Endothelial cell of umbilical vein (primary cell): ENCODE results near the gene P2RX3. TPM values are rescaled to one million over a fixed set of nuclear protein-coding genes. Genes with fewer than 3 reads are reported as not detected.

Experiments
- BruUV-seq: library from RNA; stranded (reverse); fragments of 400-500 nt; replicated peaks from 2 replicates; lab custom pipeline; 2021; lab: Mats Ljungman, UMichigan
- CTCF ChIA-PET: fragments of 300-600, 350-600 bp; sonication (Branson Sonifier 250); formaldehyde crosslinking; loops from one replicate; lab custom pipeline; 2021; ENCODE audit warnings: antibody characterized with exemption, inconsistent platforms; lab: Charles Lee
- POLR2A ChIA-PET: fragments of 300-600, 350-600 bp; sonication (Branson Sonifier 250); formaldehyde crosslinking; loops from one replicate; lab custom pipeline; 2021; ENCODE audit warnings: antibody characterized with exemption, inconsistent platforms; lab: Charles Lee
- DNase-seq: peaks from one replicate; pipeline ENCODE4 v3.0.0-alpha.2; 2011; ENCODE audit warnings: low read depth, low spot score
- FAIRE-seq: peaks from 2 replicates; lab custom pipeline; 2011; peaks lifted over from hg19 to GRCh38; lab: Jason Lieb, UNC
- H2AFZ ChIP-seq: 2 replicates; pipeline ENCODE4 v1.6.0; 2012; ENCODE audit warnings: low read depth, low read length, control low read depth, inconsistent platforms
- H3K27ac ChIP-seq: 2 replicates; pipeline ENCODE4 v1.5.1; 2011; ENCODE audit warnings: low read depth, mild to moderate bottlenecking, control low read depth, low read length, moderate library complexity; ENCODE audit not compliant: insufficient read depth
- H3K27me3 ChIP-seq, 2 experiments: 2 replicates each; pipeline versions ENCODE4 v1.6.0 to v1.6.1; 2011; ENCODE audit warnings: low read length in 2 of 2, mixed read lengths in 1 of 2; ENCODE audit not compliant: control insufficient read depth in 2 of 2, insufficient read depth in 2 of 2
- H3K36me3 ChIP-seq, 2 experiments: 2 replicates in 1 of 2; 3 replicates in 1 of 2; pipeline ENCODE4 v1.5.1; 2011; ENCODE audit warnings: low read length in 2 of 2, mild to moderate bottlenecking in 1 of 2, moderate library complexity in 1 of 2; ENCODE audit not compliant: control insufficient read depth in 2 of 2, insufficient read depth in 2 of 2; ENCODE audit errors: extremely low read depth in 1 of 2
- H3K4me1 ChIP-seq: 3 replicates; pipeline ENCODE4 v1.5.1; 2011; ENCODE audit warnings: mild to moderate bottlenecking, low read length; ENCODE audit not compliant: control insufficient read depth, insufficient read depth; ENCODE audit errors: extremely low read depth
- H3K4me2 ChIP-seq: 2 replicates; pipeline ENCODE4 v1.6.1; 2011; ENCODE audit warnings: low read length, control low read depth, mixed read lengths; ENCODE audit not compliant: insufficient read depth
- H3K4me3 ChIP-seq, 3 experiments: fragments of 200-600 bp in 1 of 3; sonication (generic), shearing (Covaris generic) in 1 of 3; replicated peaks in 1 of 3; 2 replicates each; pipeline ENCODE4 v1.5.1; 2011 to 2016; ENCODE audit warnings: control low read depth in 3 of 3, low read length in 3 of 3, mild to moderate bottlenecking in 2 of 3, inconsistent platforms in 1 of 3, low read depth in 1 of 3, moderate library complexity in 1 of 3; ENCODE audit not compliant: insufficient read depth in 1 of 3
- H3K79me2 ChIP-seq: 2 replicates; pipeline ENCODE4 v1.6.0; 2012; ENCODE audit warnings: low read length, inconsistent platforms; ENCODE audit not compliant: control insufficient read depth, insufficient read depth
- H3K9ac ChIP-seq: replicated peaks from 2 replicates; pipeline ENCODE3; 2011; ENCODE audit warnings: low read length, control low read depth; ENCODE audit not compliant: insufficient read depth; ENCODE audit errors: extremely low read depth
- H3K9me1 ChIP-seq: replicated peaks from 3 replicates; pipeline ENCODE4 v1.6.0; 2011; ENCODE audit warnings: mild to moderate bottlenecking, low read length; ENCODE audit not compliant: control insufficient read depth, insufficient read depth; ENCODE audit errors: extremely low read depth
- H3K9me3 ChIP-seq: replicated peaks from 2 replicates; pipeline ENCODE4 v1.5.1; 2012; ENCODE audit warnings: low read length, inconsistent platforms; ENCODE audit not compliant: control insufficient read depth, insufficient read depth
- H4K20me1 ChIP-seq: replicated peaks from 2 replicates; pipeline ENCODE3; 2011; ENCODE audit warnings: mild to moderate bottlenecking, low read length; ENCODE audit not compliant: control insufficient read depth, insufficient read depth; ENCODE audit errors: extremely low read depth
- EZH2 ChIP-seq: IDR thresholded peaks from 2 replicates; pipeline ENCODE4 v1.6.1; 2012; ENCODE audit warnings: borderline replicate concordance, low read depth, mild to moderate bottlenecking, moderate library complexity, low read length, inconsistent platforms; ENCODE audit not compliant: severe bottlenecking
- FOS ChIP-seq: IDR thresholded peaks from 2 replicates; pipeline ENCODE4 v1.6.1; 2011; ENCODE audit warnings: mild to moderate bottlenecking, low read length, moderate library complexity, borderline replicate concordance; ENCODE audit not compliant: insufficient read depth
- GATA2 ChIP-seq: IDR thresholded peaks from 2 replicates; pipeline ENCODE4 v1.7.0; 2011; ENCODE audit warnings: low read depth, mild to moderate bottlenecking, moderate library complexity, mixed read lengths, low read length; ENCODE audit not compliant: insufficient read length, insufficient read depth
- JUN ChIP-seq: IDR thresholded peaks from 2 replicates; pipeline ENCODE4 v1.6.1; 2011; ENCODE audit warnings: borderline replicate concordance, low read depth; ENCODE audit not compliant: insufficient read length, insufficient read depth
- MAX ChIP-seq: IDR thresholded peaks from 2 replicates; pipeline ENCODE4 v1.6.1; 2011; ENCODE audit not compliant: insufficient read depth, insufficient read length
- MYC ChIP-seq: IDR thresholded peaks from one replicate; pipeline ENCODE4 v1.6.1; 2011; ENCODE audit warnings: mild to moderate bottlenecking, low read depth, low read length
- POLR2A ChIP-seq: IDR thresholded peaks from 2 replicates; pipeline ENCODE4 v1.6.1; 2012; ENCODE audit warnings: low read depth, mild to moderate bottlenecking, control low read depth, low read length
- POLR2AphosphoS5 ChIP-seq: IDR thresholded peaks from 2 replicates; pipeline ENCODE4 v1.6.1; 2012; ENCODE audit warnings: low read depth, mild to moderate bottlenecking, control low read depth, low read length, moderate library complexity; ENCODE audit not compliant: insufficient read depth
- dilution Hi-C: fragments of 300-500 bp; cut with MboI; formaldehyde crosslinking; loops from one replicate; pipeline ENCODE4 v1.15.0; 2019; ENCODE audit warnings: low sequenced_read_pairs; ENCODE audit not compliant: extremely low pct_ligation_motif_present
- intact Hi-C: fragments of 100-400 bp; cut with micrococcal nuclease; formaldehyde crosslinking; loops from one replicate; pipeline ENCODE4 v1.10.0; 2022
- polyA plus RNA-seq, 4 experiments: library from polyadenylated mRNA; depleted of rRNA in 3 of 4; stranded (reverse) in 3 of 4; unstranded in 1 of 4; fragments of >200 nt; gene quantifications; 2 replicates each; pipeline versions ENCODE4 v1.2.1 to v1.2.3, GENCODE V29; 2011 to 2012; ENCODE audit warnings: missing spikeins in 1 of 4
- total RNA-seq: library from RNA; stranded (reverse); gene quantifications from 2 replicates; pipeline ENCODE4 v1.2.3, GENCODE V29; 2021
- TF ChIP-seq, protein P1 (sequence below), 2 donors: IDR thresholded peaks; 1 replicate in 1 of 2; 2 replicates in 1 of 2; pipeline ENCODE4 v1.5.1; 2011; ENCODE audit warnings: low read length in 2 of 2, mild to moderate bottlenecking in 2 of 2, moderate library complexity in 2 of 2, control low read depth in 1 of 2, inconsistent platforms in 1 of 2, low read depth in 1 of 2; ENCODE audit not compliant: insufficient read depth in 1 of 2; ENCODE audit errors: extremely low read depth in 1 of 2

Gene P2RX3
- total and polyA plus RNA-seq, 2 donors (not counting 3 experiments of a cell fraction or from before 2014, with no cell fraction given), result not detected

DNA sequence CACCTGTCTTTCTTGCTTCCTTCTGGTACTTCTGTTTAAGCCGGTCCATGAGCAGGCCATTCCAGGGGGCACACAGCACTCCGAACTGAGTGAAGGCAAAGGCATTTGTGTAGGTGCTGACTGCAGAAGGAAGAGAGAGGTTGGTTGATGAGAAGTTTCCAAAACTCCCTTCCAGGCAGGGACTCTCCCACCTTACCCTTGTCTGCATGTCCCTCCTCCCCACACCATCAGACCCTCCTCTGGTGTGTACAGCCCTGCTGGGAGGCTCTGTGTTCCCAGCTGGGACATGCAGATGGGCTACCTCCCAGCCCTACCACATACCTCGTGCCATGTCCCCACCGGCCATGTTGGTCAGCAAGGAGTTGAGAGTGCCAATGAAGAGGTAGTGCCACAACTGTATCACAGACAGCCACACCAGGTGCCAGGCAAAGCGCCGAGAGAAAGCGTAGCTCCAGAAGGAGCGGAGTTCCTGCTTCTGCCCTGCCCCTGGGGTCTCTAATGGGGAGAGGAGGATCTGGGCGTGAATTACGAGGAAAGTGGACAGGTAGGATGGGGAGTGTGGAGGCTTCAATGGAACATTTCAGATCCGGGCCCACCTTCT lies 76.6 kb downstream of the P2RX3 start:
- Histone ChIP-seq H3K4me1 (peaks cover 32% of the 10 kb centered on the region), H2AFZ (no peak overlapping the region), H3K9ac (no peak overlapping the region), H3K36me3 (peaks cover 17% of the 10 kb centered on the region in 2 experiments), H3K27me3 (no peaks in the 10 kb centered on the region), H3K27ac (no peak overlapping the region), H3K9me1 (no peaks in the 10 kb centered on the region), H3K9me3 (no peaks in the 10 kb centered on the region), H3K4me3 (no peak overlapping the region), H3K79me2 (no peaks in the 10 kb centered on the region), H3K4me2 (no peak overlapping the region), H4K20me1 (no peaks in the 10 kb centered on the region)
- DNase-seq, result no peak
- POLR2A ChIA-PET, result no interaction called here
- BruUV-seq, result no TSS peak
- intact Hi-C loops, result no loop called here
- no peak for FAIRE-seq
- CTCF ChIA-PET, result no interaction called here
- dilution Hi-C loops, result no loop called here
- TF ChIP-seq MYC, result no peak
- TF ChIP-seq POLR2A, result no peak
- no peak for TF ChIP-seq POLR2AphosphoS5
- TF ChIP-seq GATA2, result no peak
- TF ChIP-seq MAX, result no peak
- no peak for TF ChIP-seq JUN

DNA sequence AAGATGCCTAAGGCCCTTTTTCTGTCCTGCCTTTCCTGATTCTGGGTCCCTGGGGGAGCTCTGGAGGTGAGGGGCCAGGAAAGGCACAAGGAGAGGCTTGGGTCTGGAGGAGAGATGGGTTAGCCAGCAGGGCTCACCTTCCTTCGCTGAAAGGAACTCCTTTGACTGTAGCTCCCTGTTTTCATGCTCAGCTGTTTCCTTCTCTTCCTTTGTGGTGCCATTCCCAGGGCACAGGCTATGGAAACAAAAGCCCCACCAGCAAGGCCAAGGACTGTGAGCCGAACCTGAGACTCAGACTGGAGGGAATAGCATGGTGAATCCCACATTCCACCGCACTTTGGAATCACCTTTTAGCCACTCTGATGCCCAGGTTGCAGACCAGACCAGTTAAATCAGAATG lies 78.3 kb downstream of the P2RX3 start:
- FAIRE-seq (no peak), DNase-seq (peak; percentile 80)
- H3K36me3 ChIP-seq, result peaks cover 14 to 17% of the 10 kb centered on the region in 2 experiments
- ChIA-PET POLR2A (interaction anchor here (0.6 kb wide), 1 partner anchor 8 kb away, joined by 3 read pairs; no protein-coding TSS in a partner anchor), CTCF (interaction anchor here (0.6 to 1.5 kb wide), 5 partner anchors 8 to 71 kb away, joined by 3 to 6 read pairs (median 3); no protein-coding TSS in a partner anchor)
- no peak overlapping the region for H2AFZ ChIP-seq
- no peak overlapping the region for H3K4me2 ChIP-seq
- H3K79me2 ChIP-seq, result no peaks in the 10 kb centered on the region
- H4K20me1 ChIP-seq, result no peaks in the 10 kb centered on the region
- no peaks in the 10 kb centered on the region for H3K27me3 ChIP-seq
- H3K9me3 ChIP-seq, result no peaks in the 10 kb centered on the region
- peak overlapping the region; percentile 14 for H3K27ac ChIP-seq
- H3K4me3 ChIP-seq, result no peak overlapping the region
- peak overlapping the region; percentile 26 for H3K9ac ChIP-seq
- intact Hi-C loops (loop anchor here (1.0 kb wide), 1 partner anchor 8 kb away; no protein-coding TSS in a partner anchor), dilution Hi-C loops (no loop called here)
- no TSS peak for BruUV-seq
- no peaks in the 10 kb centered on the region for H3K9me1 ChIP-seq
- TF ChIP-seq, protein P1, sequence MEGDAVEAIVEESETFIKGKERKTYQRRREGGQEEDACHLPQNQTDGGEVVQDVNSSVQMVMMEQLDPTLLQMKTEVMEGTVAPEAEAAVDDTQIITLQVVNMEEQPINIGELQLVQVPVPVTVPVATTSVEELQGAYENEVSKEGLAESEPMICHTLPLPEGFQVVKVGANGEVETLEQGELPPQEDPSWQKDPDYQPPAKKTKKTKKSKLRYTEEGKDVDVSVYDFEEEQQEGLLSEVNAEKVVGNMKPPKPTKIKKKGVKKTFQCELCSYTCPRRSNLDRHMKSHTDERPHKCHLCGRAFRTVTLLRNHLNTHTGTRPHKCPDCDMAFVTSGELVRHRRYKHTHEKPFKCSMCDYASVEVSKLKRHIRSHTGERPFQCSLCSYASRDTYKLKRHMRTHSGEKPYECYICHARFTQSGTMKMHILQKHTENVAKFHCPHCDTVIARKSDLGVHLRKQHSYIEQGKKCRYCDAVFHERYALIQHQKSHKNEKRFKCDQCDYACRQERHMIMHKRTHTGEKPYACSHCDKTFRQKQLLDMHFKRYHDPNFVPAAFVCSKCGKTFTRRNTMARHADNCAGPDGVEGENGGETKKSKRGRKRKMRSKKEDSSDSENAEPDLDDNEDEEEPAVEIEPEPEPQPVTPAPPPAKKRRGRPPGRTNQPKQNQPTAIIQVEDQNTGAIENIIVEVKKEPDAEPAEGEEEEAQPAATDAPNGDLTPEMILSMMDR (IDR thresholded peaks at IDR 0.05; ENCODE audit: extremely low read depth in 1 of 2, insufficient read depth in 1 of 2, low read depth in 1 of 2, low read length in 2 of 2), result no peak
- TF ChIP-seq GATA2 (no peak), POLR2A (no peak), POLR2AphosphoS5 (no peak), EZH2 (no peak), MYC (no peak), FOS (no peak), MAX (no peak), JUN (no peak)
- H3K4me1 ChIP-seq, result peaks cover 32% of the 10 kb centered on the region
